ENCODE results near the gene FAM50B. TPM values are rescaled to one million over a fixed set of nuclear protein-coding genes. Genes with fewer than 3 reads are reported as not detected.

Gene FAM50B
- total and polyA plus RNA-seq, 2 of the 4 experiments (the other 2 are of a cell fraction) = 4.1 to 7.4 TPM

- dilution Hi-C loops (cut with HindIII; ENCODE audit: low sequenced_read_pairs, unreplicated experiment) (no loop called here), in situ Hi-C loops (cut with MboI; ENCODE audit: low sequenced_read_pairs) (loop anchor here (5.0 kb wide), 1 partner anchor 100 kb away; no protein-coding TSS in a partner anchor), intact Hi-C loops (cut with micrococcal nuclease) (loop anchor here (5.0 kb wide), 1 partner anchor 320 kb away; no protein-coding TSS in a partner anchor)
- Histone ChIP-seq H3K4ac (ENCODE audit: low read depth, low read length) (peak overlapping the region; percentile 52; the same call in 1 of the 2 replicates), H4K20me1 (ENCODE audit: insufficient read depth, low read length) (no peaks in the 10 kb centered on the region), H3K9ac (ENCODE audit: low read depth, low read length) (no peak overlapping the region), H3K14ac (replicated peaks; ENCODE audit: low read depth, low read length) (no peak overlapping the region), H2AFZ (replicated peaks; ENCODE audit: low read length, poor library complexity) (no peak overlapping the region), H3K36me3 (ENCODE audit: control insufficient read depth, insufficient read depth, low read length) (no peaks in the 10 kb centered on the region), H3K27me3 (ENCODE audit: control insufficient read depth, insufficient read depth, low read length) (no peaks in the 10 kb centered on the region), H3K4me2 (ENCODE audit: low read depth, low read length) (no peak overlapping the region), H3K56ac (ENCODE audit: extremely low read depth, insufficient read depth, low read length) (no peak overlapping the region), H3K23ac (ENCODE audit: low read depth, low read length) (no peak overlapping the region), H2AK9ac (replicated peaks; ENCODE audit: low read depth, low read length, poor library complexity) (no peak overlapping the region), H3K27ac (ENCODE audit: insufficient read depth, low read length) (no peak overlapping the region), H2BK5ac (ENCODE audit: low read depth, low read length, poor library complexity, severe bottlenecking) (peak overlapping the region; percentile 61), H3K79me1 (ENCODE audit: low read depth in 1 of 2, low read length in 2 of 2) (peaks cover 0 to 10% of the 10 kb centered on the region in 2 experiments; a peak in 1 of 4 replicates), H2BK120ac (ENCODE audit: low read depth, low read length) (peak overlapping the region; percentile 66; the same call in 1 of the 2 replicates), H3K4me3 (ENCODE audit: insufficient read depth, low read depth, low read length) (no peak overlapping the region), H3K4me1 (ENCODE audit: control insufficient read depth, insufficient read depth, low read length) (peaks cover 13% of the 10 kb centered on the region), H3K9me3 (ENCODE audit: control insufficient read depth, insufficient read depth, low read length) (no peaks in the 10 kb centered on the region), H4K91ac (ENCODE audit: insufficient read depth, low read depth, low read length) (peak overlapping the region; percentile 81), H2AK5ac (ENCODE audit: low read depth, low read length) (0 out of 2 replicates have a peak overlapping the region, but pooled peaks have one; percentile 38), H3K18ac (ENCODE audit: low read depth, low read length) (peak overlapping the region; percentile 70; the same call in 1 of the 2 replicates), H2BK20ac (ENCODE audit: low read depth, low read length) (peak overlapping the region; percentile 82; the same call in 1 of the 2 replicates), H4K5ac (ENCODE audit: low read depth, low read length) (peak overlapping the region; percentile 90; the same call in 1 of the 2 replicates), H3K9me1 (ENCODE audit: insufficient read depth, low read length) (peaks cover 5% of the 10 kb centered on the region; the same call in 1 of the 2 replicates), H4K8ac (ENCODE audit: low read depth in 2 of 2, low read length in 2 of 2) (peak overlapping the region in 1 of 2 experiments; percentile 58; a peak in 2 of 4 replicates), H2BK15ac (ENCODE audit: low read depth, low read length) (peak overlapping the region; percentile 63; the same call in 2 of the 3 replicates)
- WGBS, 2 experiments (ENCODE audit: extremely low coverage in 2 of 2, insufficient read length in 1 of 2) = no CpG with 5 or more reads among the region's 3 CpGs
- ChIA-PET POLR2A (ENCODE audit: unreplicated experiment) (no interaction called here), CTCF (interaction anchor here (0.7 to 2.5 kb wide), 2 partner anchors 98 to 105 kb away, joined by 3 to 12 read pairs; no protein-coding TSS in a partner anchor)
- peak; percentile 36 for DNase-seq
- TF ChIP-seq FOS (IDR thresholded peaks at IDR 0.05; ENCODE audit: low read depth, low read length) = no peak
- no peak for TF ChIP-seq NFE2L2 (IDR thresholded peaks at IDR 0.05; ENCODE audit: low read depth, low read length)
- TF ChIP-seq RCOR1 (IDR thresholded peaks at IDR 0.05; ENCODE audit: insufficient replicate concordance, low read length) = no peak
- TF ChIP-seq BHLHE40 (IDR thresholded peaks at IDR 0.05; ENCODE audit: low read depth, low read length) = no peak
- TF ChIP-seq RFX5 (IDR thresholded peaks at IDR 0.05; ENCODE audit: low read depth, low read length) = no peak
- no peak for TF ChIP-seq POLR2A (IDR thresholded peaks at IDR 0.05; ENCODE audit: low read depth, low read length)
- ATAC-seq (ENCODE audit: low read depth) = no peak
- BruUV-seq (replicated peaks) = no TSS peak
These were observed 1.7 kb upstream of the FAM50B start for GRCh38 chr6:3847521-3847920.

All from IMR-90 (cell line).